SHP77 treated with DMSO at 0.1 percent for 48 hours (cell line): ENCODE results near the gene ENO3.

Experiments
- DNase-seq: peaks from one replicate; lab custom pipeline; 2025; lab: John Stamatoyannopoulos, UW

Gene ENO3

DNA sequence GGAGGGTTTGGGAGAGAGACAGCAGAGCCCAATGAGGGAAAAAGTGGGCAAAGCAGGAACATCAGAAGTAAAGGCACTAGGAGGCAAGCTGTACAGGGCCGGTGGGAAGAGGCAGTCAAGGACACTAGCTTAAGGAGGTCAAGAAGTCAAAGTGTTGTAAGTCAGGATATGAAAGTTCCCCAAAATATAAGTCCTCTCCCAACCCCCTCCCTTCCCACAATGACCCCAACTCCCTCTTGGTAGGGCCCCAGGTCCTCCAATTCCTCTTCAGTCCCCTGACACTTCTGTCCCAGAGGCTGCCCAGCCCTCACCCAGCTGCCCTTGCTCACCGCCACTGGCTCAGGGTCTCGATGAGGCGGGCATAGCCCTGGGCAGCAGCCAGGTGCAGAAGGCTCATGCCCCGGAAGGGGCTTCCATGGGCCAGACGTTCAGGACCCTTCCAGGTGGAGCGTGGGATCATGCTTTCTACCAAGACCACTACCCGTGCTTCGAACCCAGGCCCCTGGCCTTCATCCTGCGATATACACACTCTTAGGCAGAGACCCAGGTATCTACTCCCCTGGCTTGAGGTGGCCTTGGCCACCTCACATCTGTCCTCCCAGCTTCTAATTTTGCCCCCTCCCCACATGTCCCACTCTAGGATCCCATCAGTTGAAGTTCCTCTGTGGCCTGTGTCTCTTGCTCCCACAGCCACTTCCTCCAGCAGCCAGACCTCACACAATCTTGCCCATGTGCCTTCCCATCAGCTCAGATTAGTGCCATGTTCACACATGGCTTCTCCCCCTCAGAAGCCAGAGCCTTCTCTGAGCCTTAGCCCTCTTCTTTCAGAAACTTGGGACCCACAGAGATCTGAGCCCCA lies 22.6 kb downstream of the ENO3 start:
- no peak for DNase-seq

- DNase-seq = no peak
These were observed 23.3 kb downstream of the ENO3 start for GRCh38 chr17:4974115-4974670.

DNA sequence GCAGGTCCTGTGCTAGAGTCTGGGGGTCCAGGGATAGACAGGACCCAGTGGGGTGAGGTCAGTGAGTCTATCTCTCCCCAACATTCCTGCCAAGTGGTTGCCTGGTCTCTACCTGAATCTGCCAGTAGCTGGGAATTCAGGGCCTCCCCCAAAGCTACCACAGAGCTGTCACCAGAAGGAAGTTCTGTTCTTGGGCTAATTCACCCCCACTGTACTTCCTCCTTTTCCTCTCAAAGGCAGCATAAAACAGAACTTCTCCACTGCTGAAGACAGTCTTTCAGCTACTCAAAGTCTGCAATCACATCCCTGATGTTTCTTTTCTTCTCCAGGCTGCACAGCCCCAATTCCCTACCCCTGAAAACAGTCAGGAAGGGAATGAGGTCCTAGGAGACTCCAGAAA lies 27.8 kb downstream of the ENO3 start:
- no peak for DNase-seq

GRCh38 chr17:4980644-4981216 lies 29.8 kb downstream of the ENO3 start:
- DNase-seq = peak; percentile 33

- DNase-seq = no peak
These were observed 31.4 kb downstream of the ENO3 start for GRCh38 chr17:4982305-4982704.

GRCh38 chr17:4986403-4986802 lies 35.5 kb downstream of the ENO3 start:
- DNase-seq = no peak

GRCh38 chr17:4986951-4987766 lies 36.2 kb downstream of the ENO3 start, which contains the start of gene CAMTA2:
TSS of gene CAMTA2 (minus strand) at chr17:4987675. CDS start at chr17:4986222, 1,453 bp downstream.
- DNase-seq = peak; percentile 68

DNA sequence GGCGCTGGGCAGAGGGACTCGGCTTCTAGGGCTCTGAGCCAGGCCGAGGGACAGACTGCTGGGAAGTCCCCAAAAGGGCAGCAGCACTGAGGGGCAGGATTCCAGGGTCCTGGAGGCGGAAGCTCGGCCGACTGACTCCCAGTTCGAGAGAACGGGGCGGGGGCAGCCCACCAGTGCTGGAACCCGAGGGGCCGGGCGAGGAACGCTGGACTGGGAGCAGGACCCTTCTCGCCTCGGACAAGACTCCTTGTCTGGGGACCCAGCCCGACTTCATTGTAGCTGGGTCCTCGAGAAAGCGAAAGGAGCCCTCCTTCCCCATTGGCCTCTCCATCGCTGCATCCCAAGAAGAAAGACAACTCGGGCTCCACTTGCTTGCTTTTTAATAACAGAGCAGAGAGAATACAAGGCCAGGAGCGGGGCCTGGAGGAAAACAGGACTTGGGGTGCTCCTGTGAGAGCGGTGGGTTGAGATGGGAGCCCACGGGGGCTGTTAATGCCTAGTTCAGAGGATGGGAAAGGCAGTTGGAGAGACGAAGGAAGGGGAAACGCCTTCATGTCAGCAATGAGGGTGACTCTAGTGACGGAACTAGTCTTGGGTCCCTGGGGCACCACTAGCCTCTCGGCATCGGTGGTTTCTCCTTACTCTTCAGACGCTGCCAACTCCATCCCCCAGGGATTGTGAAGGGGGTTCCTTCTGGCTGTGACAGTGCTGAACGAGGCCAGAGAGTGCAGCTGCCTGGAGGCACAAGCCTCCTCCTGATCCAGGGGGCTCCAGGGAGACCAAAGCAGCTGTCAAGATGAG lies 37.0 kb downstream of the ENO3 start:
- no peak for DNase-seq

- no peak for DNase-seq
These were observed 43.2 kb downstream of the ENO3 start for GRCh38 chr17:4994081-4994595.

- peak; percentile 86 for DNase-seq
These were observed 46.5 kb downstream of the ENO3 start, which contains the start of the genes INCA1 and KIF1C for GRCh38 chr17:4997302-4998026. TSS of gene INCA1 (minus strand) at chr17:4997522. CDS start at chr17:4994437, 3,085 bp downstream. TSS of gene KIF1C (plus strand) at chr17:4997950. CDS start at chr17:5000247, 2,297 bp downstream.

- no peak for DNase-seq
These were observed 47.3 kb downstream of the ENO3 start for GRCh38 chr17:4998027-4998731.

GRCh38 chr17:4998732-4999429 lies 48.0 kb downstream of the ENO3 start:
- DNase-seq = no peak

- DNase-seq = no peak
These were observed 48.6 kb downstream of the ENO3 start for GRCh38 chr17:4999430-5000093.

- no peak for DNase-seq
These were observed 49.3 kb downstream of the ENO3 start for GRCh38 chr17:5000237-5000639.

- no peak for DNase-seq
These were observed 51.3 kb downstream of the ENO3 start for GRCh38 chr17:5002121-5002788.

- no peak for DNase-seq
These were observed 52.4 kb downstream of the ENO3 start for GRCh38 chr17:5003214-5003867.
